COLO829 (cell line): ENCODE data around the gene GRIK1.

Experiments used
- DNase-seq: peaks from one replicate; pipeline ENCODE4 v3.0.0; 2012; ENCODE audit warnings: low spot score

Gene GRIK1

GRCh38 chr21:29529139-29529538 lies 410.7 kb downstream of the GRIK1 start:
- DNase-seq: no peak

DNA sequence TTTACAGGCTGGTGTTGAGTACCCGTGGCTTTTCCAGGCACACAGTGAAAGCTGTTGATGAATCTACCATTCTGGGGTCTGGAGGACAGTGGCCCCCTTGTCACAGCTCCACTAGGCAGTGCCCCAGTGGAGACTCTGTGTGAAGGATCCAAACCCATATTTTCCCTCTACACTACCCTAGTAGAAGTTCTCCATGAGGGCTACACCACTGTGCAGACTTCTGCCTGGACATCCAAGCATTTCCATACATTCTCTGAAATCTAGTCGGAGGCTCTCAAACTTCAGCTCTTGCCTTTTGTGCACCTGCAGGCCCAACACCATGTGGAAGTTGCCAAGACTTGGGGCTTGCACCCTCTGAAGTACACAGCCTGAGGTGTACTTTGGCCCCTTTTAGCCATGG lies 413.3 kb downstream of the GRIK1 start:
- DNase-seq: no peak

DNA sequence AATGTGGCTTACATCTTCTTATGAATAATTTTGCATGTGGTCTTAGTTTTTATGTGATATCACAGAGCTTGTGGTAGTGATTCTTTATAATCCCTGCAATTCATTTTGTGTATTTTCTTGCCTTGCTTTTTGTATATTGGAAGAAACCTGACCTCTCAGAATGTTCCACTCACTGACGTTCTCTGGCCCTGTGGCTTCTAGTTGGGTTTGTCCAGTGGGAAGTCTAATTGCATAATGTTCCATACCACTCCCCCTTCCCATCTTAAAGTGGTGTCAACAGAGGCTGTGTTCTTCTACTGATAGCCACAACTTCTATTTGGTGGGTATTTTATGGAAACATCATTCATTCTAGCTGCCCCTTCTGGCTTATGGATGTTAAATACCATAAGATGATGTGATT lies 415.7 kb downstream of the GRIK1 start:
- DNase-seq: no peak

- no peak for DNase-seq
Measured at GRCh38 chr21:29523646-29524045, 416.1 kb downstream of the GRIK1 start.

DNA sequence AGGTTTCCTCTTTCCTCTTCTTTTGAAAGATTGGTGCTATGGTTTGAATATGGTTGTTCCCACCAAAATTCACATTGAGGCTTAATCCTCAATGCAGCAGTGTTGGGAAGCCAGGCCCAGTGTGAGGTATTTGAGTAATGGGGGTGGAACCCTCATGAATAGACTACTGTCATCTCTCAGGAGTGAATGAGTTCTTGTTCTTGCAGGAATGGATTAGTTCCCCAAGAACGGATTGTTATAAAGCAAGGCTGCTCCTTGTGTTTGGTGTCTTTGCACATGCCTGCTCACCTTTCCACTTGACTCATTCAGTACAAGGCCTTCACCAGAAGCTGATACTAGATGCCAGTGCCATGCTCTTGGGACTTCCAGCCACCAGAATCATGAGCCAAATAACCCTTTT lies 417.9 kb downstream of the GRIK1 start:
- DNase-seq: peak; percentile 44

DNA sequence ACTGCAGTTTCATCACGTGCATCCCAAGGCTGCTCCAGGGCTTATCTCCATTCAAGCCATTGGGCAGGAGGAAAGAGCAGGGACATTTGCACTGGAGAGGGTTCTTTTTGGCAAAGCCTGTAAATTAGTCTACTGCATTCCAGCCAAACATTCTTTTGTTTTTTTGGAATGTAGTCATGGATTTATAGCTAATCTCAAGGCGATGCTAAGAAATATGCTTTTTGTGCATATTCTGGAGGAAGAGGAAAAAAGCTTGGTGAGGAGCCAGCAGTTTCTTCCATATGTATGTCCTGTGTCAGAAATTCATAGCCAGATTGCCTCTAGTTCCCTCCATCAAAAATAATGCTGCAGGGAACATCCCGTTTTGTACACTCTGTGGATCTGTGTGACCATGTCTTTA lies 419.6 kb downstream of the GRIK1 start:
- DNase-seq: no peak

- no peak for DNase-seq
Measured at GRCh38 chr21:29514652-29515247, 425.0 kb downstream of the GRIK1 start.

- no peak for DNase-seq
Measured at GRCh38 chr21:29513535-29513934, 426.3 kb downstream of the GRIK1 start.

DNA sequence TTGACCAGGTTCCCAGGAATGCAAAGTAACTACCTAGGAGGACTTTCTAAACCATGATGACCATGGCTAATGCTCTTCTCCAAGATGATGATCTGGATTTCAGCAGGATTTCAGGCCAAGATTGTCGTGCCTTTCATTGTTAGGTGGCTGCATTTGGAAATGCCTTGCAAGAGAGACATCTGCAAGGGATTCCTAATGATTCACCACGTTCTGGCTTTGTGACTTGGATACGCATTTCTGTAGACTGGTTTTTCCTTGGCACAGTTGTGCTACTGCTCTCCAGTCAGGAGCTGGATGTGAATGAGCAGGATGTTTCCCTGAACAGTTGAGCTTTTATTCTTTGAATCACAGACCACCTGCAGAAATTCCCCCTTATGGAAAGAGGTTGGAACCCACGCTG lies 428.7 kb downstream of the GRIK1 start:
- DNase-seq: no peak

DNA sequence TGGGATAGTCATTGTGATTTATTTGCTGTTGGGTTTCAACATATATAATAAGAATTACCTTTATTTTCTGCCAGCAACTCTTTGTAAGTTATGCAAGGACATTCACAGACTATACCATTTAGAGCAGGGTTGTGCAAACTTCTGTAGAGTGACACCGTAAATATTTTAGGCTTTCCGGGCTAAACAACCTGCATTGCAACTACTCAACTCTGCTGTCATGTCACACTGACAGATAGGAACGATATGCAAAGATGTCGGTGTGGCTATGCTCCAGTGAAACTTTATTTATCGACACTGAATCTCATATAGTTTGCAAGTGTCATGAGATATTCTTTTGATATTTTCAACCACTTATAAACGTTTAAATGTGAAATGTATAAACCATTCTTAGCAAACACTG lies 430.7 kb downstream of the GRIK1 start:
- no peak for DNase-seq

DNA sequence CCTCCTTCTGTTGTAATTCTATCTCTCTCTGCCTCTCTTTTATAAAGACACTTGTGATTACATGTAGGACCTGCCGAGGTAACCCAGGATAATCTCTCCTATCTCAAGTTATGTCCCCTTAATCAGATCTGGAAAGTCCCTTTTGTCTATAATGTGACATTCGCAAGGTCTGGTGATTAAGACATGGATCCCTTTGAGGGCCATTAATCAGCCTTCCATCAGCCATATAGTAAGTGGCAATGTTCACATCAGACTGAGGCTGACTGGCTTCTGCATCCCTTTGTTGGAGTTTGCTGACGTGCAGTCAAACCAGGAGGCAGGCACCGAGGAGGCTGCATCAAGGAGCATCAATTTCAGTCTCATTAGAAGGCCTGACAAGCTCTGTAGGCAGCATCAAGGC lies 431.5 kb downstream of the GRIK1 start:
- no peak for DNase-seq

- DNase-seq: no peak
Measured at GRCh38 chr21:29506947-29507346, 432.8 kb downstream of the GRIK1 start.

DNA sequence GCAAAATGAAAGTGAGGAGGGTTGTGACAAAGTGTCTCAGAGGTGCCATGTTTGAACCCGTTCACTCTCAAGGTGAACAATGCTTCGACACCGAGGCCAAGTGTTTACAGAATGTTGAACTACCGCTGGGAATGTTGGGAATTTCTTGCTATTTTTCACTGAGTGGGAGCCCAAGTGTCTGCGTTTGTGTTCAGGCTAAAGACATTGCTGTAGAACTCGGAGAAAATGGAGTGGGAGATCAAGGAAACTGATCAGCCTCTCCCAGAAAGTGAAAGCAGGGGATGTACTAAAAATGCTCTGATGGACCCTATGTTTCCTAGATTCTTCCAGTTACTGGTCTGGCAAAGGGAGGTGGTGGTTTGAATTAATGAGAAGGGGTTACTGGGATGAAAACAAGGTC lies 433.6 kb downstream of the GRIK1 start:
- no peak for DNase-seq

- no peak for DNase-seq
Measured at GRCh38 chr21:29504751-29505321, 435.0 kb downstream of the GRIK1 start.

- DNase-seq: no peak
Measured at GRCh38 chr21:29501451-29501850, 438.3 kb downstream of the GRIK1 start.

DNA sequence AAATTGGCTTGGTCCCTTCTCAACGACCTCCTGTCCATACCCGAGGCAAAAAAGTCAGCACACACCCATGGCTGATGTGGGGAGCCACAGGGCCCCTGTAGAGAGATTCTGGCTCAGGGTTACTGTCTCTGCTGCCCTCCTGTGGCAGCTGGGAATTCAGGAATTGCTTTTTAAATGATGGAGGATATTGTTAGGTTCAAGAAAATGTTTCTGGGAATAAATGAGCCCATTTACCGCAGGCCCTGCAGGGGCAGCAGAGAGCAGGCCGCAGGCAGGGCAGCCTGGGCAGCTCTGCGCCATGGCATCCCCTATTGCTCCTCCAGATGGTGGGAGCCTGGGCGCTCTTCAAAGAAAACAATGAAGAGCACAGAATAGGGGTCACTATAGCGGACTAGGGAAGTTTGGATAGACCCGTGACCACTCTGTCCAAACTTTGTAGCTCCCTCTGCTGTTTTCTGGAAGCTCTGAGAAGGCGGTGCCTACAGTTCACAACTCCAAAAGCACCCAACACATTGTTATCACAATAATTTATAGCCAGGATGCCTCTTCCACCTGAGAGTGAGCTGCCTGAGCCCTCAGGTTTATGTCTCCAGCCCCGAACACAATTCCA lies 440.0 kb downstream of the GRIK1 start:
- peak; percentile 49 for DNase-seq

DNA sequence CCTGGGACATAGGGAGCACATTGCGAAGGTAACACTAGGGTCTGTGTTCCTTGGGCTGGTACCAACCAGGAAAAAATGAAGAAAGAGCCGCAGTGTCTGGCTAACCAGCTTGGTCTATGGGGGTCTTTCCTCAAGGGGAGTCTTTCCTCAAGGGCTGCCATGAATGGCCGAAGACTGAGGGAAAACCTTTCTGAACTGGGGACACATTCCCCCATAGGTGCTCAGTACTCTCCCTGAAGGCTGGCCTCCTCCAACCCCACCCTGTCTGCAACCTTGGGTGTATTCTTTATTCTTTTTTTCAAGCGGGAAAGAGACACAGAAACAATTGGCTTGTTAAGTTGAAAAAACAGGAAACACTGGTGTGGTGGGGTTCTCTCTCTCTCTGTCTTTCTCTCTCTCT lies 440.6 kb downstream of the GRIK1 start:
- no peak for DNase-seq

- DNase-seq: no peak
Measured at GRCh38 chr21:29496337-29496736, 443.5 kb downstream of the GRIK1 start.

- no peak for DNase-seq
Measured at GRCh38 chr21:29490016-29490415, 449.8 kb downstream of the GRIK1 start.

DNA sequence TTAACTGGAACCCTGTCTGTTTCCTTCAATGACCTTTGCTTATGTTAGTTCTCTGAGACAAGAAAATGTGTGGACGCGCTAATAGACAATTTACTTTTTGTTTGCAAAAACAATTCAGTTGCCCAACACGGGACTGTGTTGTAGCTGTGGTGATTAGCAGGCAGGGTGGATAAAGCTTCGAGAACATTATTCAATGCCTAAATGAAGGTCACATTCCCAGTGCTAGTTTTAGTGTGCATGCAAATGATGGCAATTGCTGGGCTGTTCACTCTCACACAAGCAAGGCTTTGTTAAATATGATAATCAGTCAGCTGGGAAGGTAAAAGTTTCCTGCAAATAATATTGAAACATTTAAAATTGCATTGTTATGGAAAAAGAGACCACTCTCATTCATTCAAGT lies 452.6 kb downstream of the GRIK1 start:
- peak; percentile 25 for DNase-seq
